Peyer's patch (tissue), 4 donors: ENCODE measurements around the gene VAV2. TPM values are rescaled to one million over a fixed set of nuclear protein-coding genes. Genes with fewer than 3 reads are reported as not detected.
"Not testable (repeated sequence)": the region's sequence is repeated elsewhere in the genome, so short reads cannot be mapped to it uniquely, and the experiment has no call there.

Experiments
- DNase-seq, 3 donors: peaks; one replicate each; pipeline ENCODE4 v3.0.0-alpha.2; 2017 to 2019
- H3K27ac ChIP-seq, 4 donors: fragments of 200-600 bp; sonication (generic); one replicate each; pipeline ENCODE4 v1.5.1; 2016 to 2019
- H3K27me3 ChIP-seq, 2 donors: fragments of 200-600 bp; sonication (generic); one replicate each; pipeline ENCODE4 v1.5.1; 2019
- H3K36me3 ChIP-seq, 3 donors: fragments of 200-600 bp; sonication (generic); one replicate each; pipeline ENCODE4 v1.5.1; 2016 to 2019
- H3K4me1 ChIP-seq, 4 donors: fragments of 200-600 bp; sonication (generic); one replicate each; pipeline ENCODE4 v1.5.1; 2016 to 2019
- H3K4me3 ChIP-seq, 4 donors: fragments of 200-600 bp; sonication (generic); 1 replicate in 3 of 4; 2 replicates in 1 of 4; pipeline ENCODE4 v1.5.1; 2016 to 2019; ENCODE audit warnings: mild to moderate bottlenecking in 1 of 4
- H3K9me3 ChIP-seq, 4 donors: fragments of 200-600 bp; sonication (generic); one replicate each; pipeline ENCODE4 v1.5.1; 2016 to 2019; ENCODE audit warnings: mild to moderate bottlenecking in 1 of 4
- POLR2A ChIP-seq, 2 donors: fragments of 450-650 bp; IDR thresholded peaks; one replicate each; pipeline ENCODE4 v1.5.1; 2017; ENCODE audit warnings: antibody characterized with exemption in 2 of 2, mild to moderate bottlenecking in 2 of 2, moderate library complexity in 2 of 2
- total RNA-seq, 4 donors: library from RNA; depleted of rRNA; stranded (reverse); fragments of >200 nt; gene quantifications; one replicate each; pipeline ENCODE4 v1.1.0, GENCODE V29; 2016
- TF ChIP-seq, protein P1 (sequence below), 6 experiments: fragments of 450-650 bp in 4 of 6; fragments of 200-600 bp in 2 of 6; sonication (generic) in 1 of 6; IDR thresholded peaks; one replicate each; pipeline ENCODE4 v1.5.1; 2017 to 2019; ENCODE audit warnings: antibody characterized with exemption in 6 of 6, mild to moderate bottlenecking in 3 of 6, moderate library complexity in 1 of 6

The VAV2 gene
- total RNA-seq, 4 donors from 2014 or later: 47.9 to 61.8 (median 58.9) TPM

DNA sequence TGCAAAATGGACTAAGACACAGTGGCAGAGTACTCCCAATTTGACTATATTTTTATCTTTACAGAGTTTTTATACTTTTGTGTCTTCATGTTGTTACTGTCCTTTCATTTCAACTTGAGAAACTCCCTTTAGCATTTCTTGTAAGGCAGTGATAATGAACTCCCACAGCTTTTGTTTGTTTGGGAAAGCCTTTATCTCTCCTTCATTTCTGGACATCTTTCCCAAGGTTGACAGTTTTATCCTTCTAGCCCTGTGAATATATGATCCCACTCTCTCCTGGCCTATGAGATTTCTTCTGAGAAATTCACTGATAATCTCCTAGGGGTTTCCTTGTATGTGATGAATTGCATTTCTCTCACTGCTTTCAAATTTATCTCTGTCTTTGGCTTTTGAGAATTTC, 244.8 kb downstream of the VAV2 start:
- no peak overlapping the region for H3K4me3 ChIP-seq
- H3K27me3 ChIP-seq: no peaks in the 10 kb centered on the region
- no peaks in the 10 kb centered on the region for H3K36me3 ChIP-seq
- no peak overlapping the region for H3K27ac ChIP-seq
- H3K4me1 ChIP-seq: no peaks in the 10 kb centered on the region
- no peaks in the 10 kb centered on the region for H3K9me3 ChIP-seq
- TF ChIP-seq, protein P1, sequence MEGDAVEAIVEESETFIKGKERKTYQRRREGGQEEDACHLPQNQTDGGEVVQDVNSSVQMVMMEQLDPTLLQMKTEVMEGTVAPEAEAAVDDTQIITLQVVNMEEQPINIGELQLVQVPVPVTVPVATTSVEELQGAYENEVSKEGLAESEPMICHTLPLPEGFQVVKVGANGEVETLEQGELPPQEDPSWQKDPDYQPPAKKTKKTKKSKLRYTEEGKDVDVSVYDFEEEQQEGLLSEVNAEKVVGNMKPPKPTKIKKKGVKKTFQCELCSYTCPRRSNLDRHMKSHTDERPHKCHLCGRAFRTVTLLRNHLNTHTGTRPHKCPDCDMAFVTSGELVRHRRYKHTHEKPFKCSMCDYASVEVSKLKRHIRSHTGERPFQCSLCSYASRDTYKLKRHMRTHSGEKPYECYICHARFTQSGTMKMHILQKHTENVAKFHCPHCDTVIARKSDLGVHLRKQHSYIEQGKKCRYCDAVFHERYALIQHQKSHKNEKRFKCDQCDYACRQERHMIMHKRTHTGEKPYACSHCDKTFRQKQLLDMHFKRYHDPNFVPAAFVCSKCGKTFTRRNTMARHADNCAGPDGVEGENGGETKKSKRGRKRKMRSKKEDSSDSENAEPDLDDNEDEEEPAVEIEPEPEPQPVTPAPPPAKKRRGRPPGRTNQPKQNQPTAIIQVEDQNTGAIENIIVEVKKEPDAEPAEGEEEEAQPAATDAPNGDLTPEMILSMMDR (IDR thresholded peaks at IDR 0.05): no peak
- TF ChIP-seq POLR2A (IDR thresholded peaks at IDR 0.05): no peak
- DNase-seq: no peak

DNA sequence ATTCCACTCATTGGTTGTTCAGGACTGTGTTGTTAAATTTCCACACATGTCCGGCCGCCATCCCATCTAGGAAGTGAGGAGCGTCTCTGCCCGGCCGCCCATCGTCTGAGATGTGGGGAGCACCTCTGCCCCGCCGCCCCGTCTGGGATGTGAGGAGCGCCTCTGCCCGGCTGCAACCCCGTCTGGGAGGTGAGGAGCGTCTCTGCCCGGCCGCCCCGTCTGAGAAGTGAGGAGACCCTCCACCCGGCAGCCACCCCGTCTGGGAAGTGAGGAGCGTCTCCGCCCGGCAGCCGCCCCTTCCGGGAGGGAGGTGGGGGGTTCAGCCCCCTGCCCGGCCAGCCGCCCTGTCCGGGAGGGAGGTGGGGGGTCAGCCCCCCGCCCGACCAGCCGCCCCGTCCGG, 247.6 kb downstream of the VAV2 start:
- not testable (repeated sequence) for H3K36me3 ChIP-seq, H3K27ac ChIP-seq, H3K9me3 ChIP-seq, H3K4me1 ChIP-seq, DNase-seq, H3K27me3 ChIP-seq, H3K4me3 ChIP-seq

DNA sequence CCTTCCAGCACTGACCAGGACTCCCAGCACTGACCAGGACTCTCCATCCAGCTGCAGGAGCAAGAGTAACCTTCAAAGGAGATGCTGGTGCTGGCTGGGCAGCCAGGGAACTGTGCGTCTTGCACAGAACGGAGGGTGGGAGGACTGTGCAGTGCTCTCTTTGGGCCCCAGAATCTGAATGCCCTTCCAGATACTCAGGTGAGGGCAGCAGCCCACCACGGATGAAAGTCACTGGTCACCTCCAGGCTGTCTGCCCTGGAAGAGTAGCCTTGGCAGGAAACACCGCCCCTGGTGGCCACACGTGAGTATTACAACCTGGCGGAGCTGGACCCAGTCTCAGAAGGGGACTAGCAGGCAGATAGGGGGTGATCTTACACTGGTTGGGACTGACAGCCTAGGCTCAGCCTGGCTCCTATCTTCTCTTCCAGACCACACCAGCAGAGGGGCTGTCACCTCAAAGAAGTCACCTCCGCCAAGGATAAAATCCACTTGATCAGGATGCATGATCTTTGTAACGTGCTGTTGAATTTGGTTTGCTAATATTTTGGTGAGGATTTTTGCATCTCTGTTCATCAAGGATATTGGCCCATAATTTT, 249.2 kb downstream of the VAV2 start:
- H3K36me3 ChIP-seq: no peaks in the 10 kb centered on the region
- H3K9me3 ChIP-seq: no peaks in the 10 kb centered on the region
- no peak overlapping the region for H3K27ac ChIP-seq
- H3K27me3 ChIP-seq: no peaks in the 10 kb centered on the region
- peak; percentile 68 to 89 (median 78) for DNase-seq
- H3K4me3 ChIP-seq: no peak overlapping the region
- TF ChIP-seq, protein P1 (IDR thresholded peaks at IDR 0.05): peak; percentile 88 to 98 (median 93)
- no peak for TF ChIP-seq POLR2A (IDR thresholded peaks at IDR 0.05)
- H3K4me1 ChIP-seq: peaks cover 0 to 7% (median 3%) of the 10 kb centered on the region in 4 donors

DNA sequence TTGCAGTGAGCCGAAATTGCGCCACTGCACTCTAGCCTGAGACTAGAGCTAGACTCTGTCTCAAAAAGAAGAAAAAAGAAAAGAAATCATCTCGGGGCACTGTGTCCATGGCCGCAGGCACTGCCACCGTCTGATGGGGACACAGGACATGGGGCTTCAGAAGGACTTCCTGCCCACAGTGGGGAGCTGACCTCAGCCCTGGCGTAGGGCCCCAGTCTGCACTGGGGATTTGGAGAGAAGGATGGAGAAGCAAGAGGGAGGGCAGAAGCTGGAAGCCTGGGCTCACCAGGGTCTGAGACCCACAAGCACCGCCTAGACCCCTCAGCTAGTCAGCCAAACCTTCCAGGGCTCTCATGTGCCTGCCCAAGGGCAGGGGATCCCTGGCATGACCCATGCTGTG, 249.9 kb downstream of the VAV2 start:
- DNase-seq: no peak
- Histone ChIP-seq H3K27ac (no peak overlapping the region), H3K4me3 (no peak overlapping the region), H3K9me3 (no peaks in the 10 kb centered on the region), H3K36me3 (no peaks in the 10 kb centered on the region), H3K4me1 (peaks cover 0 to 9% (median 4%) of the 10 kb centered on the region in 4 donors), H3K27me3 (no peaks in the 10 kb centered on the region)
- TF ChIP-seq POLR2A (IDR thresholded peaks at IDR 0.05): no peak

DNA sequence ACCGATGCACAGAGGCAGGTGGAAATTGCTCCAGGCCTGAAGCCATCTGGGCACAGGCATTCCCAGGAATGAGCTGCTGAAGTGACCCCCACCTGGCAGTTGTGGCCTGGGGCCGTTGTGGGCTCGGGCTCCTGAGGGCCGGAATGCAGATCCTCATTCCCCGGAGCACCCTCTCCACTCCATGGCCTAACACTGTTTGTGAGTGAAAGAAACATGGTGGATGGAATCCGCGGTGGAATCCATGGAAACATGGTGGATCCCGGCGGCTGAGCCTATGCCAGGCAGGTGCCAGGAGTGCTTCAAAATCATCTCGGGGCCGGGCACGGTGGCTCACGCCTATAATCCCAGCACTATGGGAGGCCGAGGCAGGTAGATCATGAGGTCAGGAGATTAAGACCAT, 250.4 kb downstream of the VAV2 start:
- Histone ChIP-seq H3K36me3 (no peaks in the 10 kb centered on the region), H3K27me3 (no peaks in the 10 kb centered on the region), H3K4me3 (no peak overlapping the region), H3K4me1 (peaks cover 0 to 9% (median 4%) of the 10 kb centered on the region in 4 donors), H3K9me3 (no peaks in the 10 kb centered on the region), H3K27ac (no peak overlapping the region)
- TF ChIP-seq, protein P1 (IDR thresholded peaks at IDR 0.05): no peak
- TF ChIP-seq POLR2A (IDR thresholded peaks at IDR 0.05): no peak
- DNase-seq: no peak

DNA sequence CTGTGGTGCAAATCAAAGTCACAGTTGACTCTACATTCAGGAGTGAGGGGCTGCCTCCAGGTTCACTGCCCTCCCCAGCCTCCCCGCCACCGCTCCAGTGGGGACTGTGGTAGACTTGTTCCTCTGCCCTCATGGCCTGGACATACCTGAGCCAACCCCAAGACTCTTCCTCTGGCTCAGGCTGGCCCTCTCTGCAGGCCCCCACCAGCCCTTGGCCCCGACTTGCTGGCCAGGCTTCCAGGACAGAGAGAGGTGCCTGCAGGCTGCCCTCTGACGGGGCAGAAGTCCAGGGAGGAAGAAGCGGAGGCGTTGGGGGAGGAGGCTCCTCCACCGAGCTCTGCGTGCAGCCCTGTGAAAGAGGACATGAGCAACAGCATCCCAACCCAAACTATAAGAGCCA, 251.2 kb downstream of the VAV2 start:
- Histone ChIP-seq H3K27me3 (no peaks in the 10 kb centered on the region), H3K4me3 (no peak overlapping the region), H3K4me1 (peaks cover 0 to 9% (median 4%) of the 10 kb centered on the region in 4 donors), H3K27ac (no peak overlapping the region), H3K9me3 (no peaks in the 10 kb centered on the region), H3K36me3 (no peaks in the 10 kb centered on the region)
- TF ChIP-seq POLR2A (IDR thresholded peaks at IDR 0.05): no peak
- DNase-seq: no peak

DNA sequence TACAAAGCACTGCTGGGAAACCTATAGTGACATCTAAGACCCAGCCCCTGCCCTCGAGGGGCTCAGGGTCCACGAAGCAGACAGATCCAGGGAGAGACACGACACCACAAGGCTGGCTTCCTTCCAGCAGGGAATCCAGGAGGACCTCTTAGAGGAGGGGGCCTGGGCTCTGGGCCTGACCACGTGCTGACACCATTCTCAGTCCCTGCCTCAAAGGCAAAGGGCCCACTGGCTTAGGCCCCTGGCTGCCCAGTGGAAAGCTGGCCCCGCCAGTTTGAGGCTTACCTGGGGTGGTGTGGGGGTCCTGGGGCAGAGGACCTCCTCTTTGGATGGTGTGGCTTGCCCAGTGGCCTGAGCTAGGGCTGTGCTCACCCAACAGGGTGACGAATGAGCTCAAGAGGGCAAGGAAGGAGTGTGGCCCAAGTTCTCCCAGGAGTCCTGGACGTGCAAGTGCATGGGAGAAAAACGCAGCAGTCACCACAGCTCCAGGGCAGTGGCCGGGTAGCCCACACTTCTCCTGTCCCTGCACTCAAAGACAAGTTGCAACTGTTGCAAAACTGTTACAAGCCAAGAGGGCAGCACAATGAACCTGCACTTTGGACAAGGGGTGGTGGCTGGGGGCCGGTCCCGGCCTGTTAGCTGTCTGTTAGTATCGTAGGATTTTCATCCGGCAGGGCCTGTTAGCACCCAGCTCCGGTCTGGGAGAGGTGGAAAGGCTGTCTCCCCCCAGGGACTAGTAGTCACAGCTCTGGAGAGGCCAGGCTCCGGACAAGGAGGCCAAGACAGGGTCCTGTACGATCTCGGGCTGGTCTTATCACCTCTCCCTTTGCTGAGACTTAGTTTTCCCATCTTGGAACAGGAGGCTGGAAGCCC, 252.5 kb downstream of the VAV2 start:
- Histone ChIP-seq H3K4me3 (no peak overlapping the region), H3K27ac (no peak overlapping the region), H3K9me3 (no peaks in the 10 kb centered on the region), H3K4me1 (peaks cover 0 to 11% (median 5%) of the 10 kb centered on the region in 4 donors), H3K27me3 (no peaks in the 10 kb centered on the region), H3K36me3 (no peaks in the 10 kb centered on the region)
- no peak for DNase-seq
- TF ChIP-seq, protein P1 (IDR thresholded peaks at IDR 0.05): no peak
- TF ChIP-seq POLR2A (IDR thresholded peaks at IDR 0.05): no peak
